Esophagus squamous epithelium (tissue), 4 donors: Measurements from ENCODE around the gene OR11L1.

ENCODE experiments used
- CTCF ChIP-seq, 6 experiments: fragments of 450-650 bp in 4 of 6; fragments of 200-600 bp in 2 of 6; sonication (generic) in 2 of 6; IDR thresholded peaks; one replicate each; pipeline ENCODE4 v1.5.1; 2016 to 2019; ENCODE audit warnings: antibody characterized with exemption in 6 of 6, mild to moderate bottlenecking in 4 of 6, moderate library complexity in 4 of 6
- POLR2A ChIP-seq, 4 donors: fragments of 450-650 bp; IDR thresholded peaks; one replicate each; pipeline ENCODE4 v1.6.1; 2017; ENCODE audit warnings: antibody characterized with exemption in 4 of 4, mild to moderate bottlenecking in 4 of 4, moderate library complexity in 3 of 4

- TF ChIP-seq CTCF (IDR thresholded peaks at IDR 0.05), result no peak
- TF ChIP-seq POLR2A (IDR thresholded peaks at IDR 0.05), result no peak
Observed at GRCh38 chr1:247855911-247856310, 14.2 kb upstream of the OR11L1 start.
